Breast epithelium (tissue), 3 donors: ENCODE measurements around the gene SPEN.

Source experiments
- CTCF ChIP-seq, 3 donors: fragments of 450-650 bp; IDR thresholded peaks; one replicate each; pipeline ENCODE4 v1.5.1; 2016 to 2017; ENCODE audit warnings: antibody characterized with exemption in 3 of 3, mild to moderate bottlenecking in 3 of 3, moderate library complexity in 3 of 3
- POLR2A ChIP-seq: fragments of 450-650 bp; IDR thresholded peaks from one replicate; pipeline ENCODE4 v1.6.1; 2016; ENCODE audit warnings: antibody characterized with exemption, mild to moderate bottlenecking, moderate library complexity
- POLR2AphosphoS5 ChIP-seq, 3 donors: sonication (generic); formaldehyde crosslinking; IDR thresholded peaks; one replicate each; pipeline ENCODE4 v1.6.1; 2017; ENCODE audit warnings: antibody characterized with exemption in 3 of 3

GRCh38 chr1:15970911-15971310 is 123.4 kb downstream of the SPEN start:
- no peak for TF ChIP-seq CTCF (IDR thresholded peaks at IDR 0.05)
- TF ChIP-seq POLR2AphosphoS5 (IDR thresholded peaks at IDR 0.05), result no peak
- no peak for TF ChIP-seq POLR2A
